H1 (cell line): Measurements from ENCODE around the gene MOB1B. TPM values are rescaled to one million over a fixed set of nuclear protein-coding genes. Genes with fewer than 3 reads are reported as not detected.

Experiments
- CTCF ChIA-PET: fragments of 300-600 bp; sonication (Branson Sonifier 250); formaldehyde crosslinking; loops from one replicate; lab custom pipeline; 2021; ENCODE audit not compliant: partially characterized antibody; lab: Charles Lee
- POLR2A ChIA-PET: fragments of 300-600 bp; sonication (Branson Sonifier 250); formaldehyde crosslinking; loops from one replicate; lab custom pipeline; 2021; ENCODE audit warnings: inconsistent platforms; ENCODE audit not compliant: partially characterized antibody; lab: Charles Lee
- DNase-seq, 2 experiments: peaks; one replicate each; pipeline versions ENCODE4 v3.0.0 to v3.0.0-alpha.2; 2010 to 2022; ENCODE audit warnings: low spot score in 2 of 2, low read depth in 1 of 2, mixed read lengths in 1 of 2
- FAIRE-seq: peaks from 2 replicates; lab custom pipeline; 2011; peaks lifted over from hg19 to GRCh38; lab: Jason Lieb, UNC
- H2AFZ ChIP-seq: 2 replicates; pipeline ENCODE4 v1.8.1; 2012; ENCODE audit warnings: low read length, inconsistent platforms
- H2AK5ac ChIP-seq: 2 replicates; pipeline ENCODE4 v1.6.1; 2013; ENCODE audit warnings: low read depth, low read length
- H2BK120ac ChIP-seq: replicated peaks from 2 replicates; pipeline ENCODE3; 2013; ENCODE audit warnings: low read depth, low read length, inconsistent platforms
- H2BK12ac ChIP-seq: 2 replicates; pipeline ENCODE4 v1.6.1; 2013; ENCODE audit warnings: low read depth, low read length
- H2BK15ac ChIP-seq: 2 replicates; pipeline ENCODE4 v1.6.1; 2013; ENCODE audit warnings: low read length
- H2BK20ac ChIP-seq: 2 replicates; pipeline ENCODE4 v1.6.1; 2013; ENCODE audit warnings: low read length
- H2BK5ac ChIP-seq: 2 replicates; pipeline ENCODE4 v1.6.1; 2013; ENCODE audit warnings: low read depth, low read length
- H3K14ac ChIP-seq: 2 replicates; pipeline ENCODE4 v1.6.1; 2013; ENCODE audit warnings: inconsistent platforms; ENCODE audit not compliant: insufficient read length
- H3K18ac ChIP-seq: 2 replicates; pipeline ENCODE4 v1.6.1; 2013; ENCODE audit warnings: low read length; ENCODE audit errors: extremely low read depth
- H3K23ac ChIP-seq: 2 replicates; pipeline ENCODE4 v1.6.1; 2013; ENCODE audit warnings: inconsistent platforms; ENCODE audit not compliant: insufficient read length
- H3K23me2 ChIP-seq: 2 replicates; pipeline ENCODE4 v1.6.1; 2013; ENCODE audit warnings: low read depth, low read length
- H3K27ac ChIP-seq: 2 replicates; pipeline ENCODE4 v1.6.1; 2011; ENCODE audit warnings: low read depth, low read length, inconsistent platforms
- H3K27me3 ChIP-seq, 4 experiments: replicated peaks in 1 of 4; 1 replicate in 1 of 4; 2 replicates in 3 of 4; pipeline versions ENCODE4 v1.6.1 to v1.8.1; 2011 to 2013; ENCODE audit warnings: low read length in 3 of 4, mild to moderate bottlenecking in 3 of 4, inconsistent platforms in 2 of 4, mixed read lengths in 2 of 4, moderate library complexity in 1 of 4; ENCODE audit not compliant: control insufficient read depth in 3 of 4, insufficient read depth in 3 of 4; ENCODE audit errors: extremely low read depth in 1 of 4
- H3K36me3 ChIP-seq, 4 experiments: 2 replicates each; pipeline versions ENCODE4 v1.6.1 to v1.8.1; 2011 to 2013; ENCODE audit warnings: mild to moderate bottlenecking in 4 of 4, low read length in 3 of 4, moderate library complexity in 2 of 4, control low read depth in 1 of 4, inconsistent platforms in 1 of 4; ENCODE audit not compliant: insufficient read depth in 4 of 4, control insufficient read depth in 2 of 4
- H3K4ac ChIP-seq: replicated peaks from 2 replicates; pipeline ENCODE3; 2013; ENCODE audit warnings: low read length, low read depth, mixed read lengths, inconsistent platforms; ENCODE audit not compliant: insufficient read length
- H3K4me1 ChIP-seq, 4 experiments: replicated peaks in 1 of 4; 1 replicate in 1 of 4; 2 replicates in 3 of 4; pipeline versions ENCODE4 v1.6.1 to v1.8.1; 2011 to 2013; ENCODE audit warnings: low read length in 3 of 4, inconsistent platforms in 2 of 4, mixed read lengths in 1 of 4; ENCODE audit not compliant: insufficient read depth in 4 of 4, control insufficient read depth in 3 of 4
- H3K4me2 ChIP-seq, 2 experiments: 2 replicates each; pipeline versions ENCODE4 v1.6.1 to v1.8.1; 2011 to 2013; ENCODE audit warnings: low read depth in 2 of 2, low read length in 2 of 2, control low read depth in 1 of 2, inconsistent platforms in 1 of 2, mild to moderate bottlenecking in 1 of 2; ENCODE audit not compliant: insufficient read depth in 1 of 2
- H3K4me3 ChIP-seq, 4 experiments: fragments of 200-600, 300-600 bp in 1 of 4; sonication (generic), shearing (Covaris generic), sonication (Bioruptor Twin) in 1 of 4; 2 replicates each; pipeline versions ENCODE4 v1.5.1 to v1.8.1; 2011 to 2016; ENCODE audit warnings: low read length in 4 of 4, low read depth in 3 of 4, control low read depth in 2 of 4, inconsistent platforms in 2 of 4, mild to moderate bottlenecking in 2 of 4, mixed read lengths in 1 of 4, moderate library complexity in 1 of 4; ENCODE audit not compliant: insufficient read depth in 2 of 4; ENCODE audit errors: extremely low read depth in 1 of 4
- H3K56ac ChIP-seq: replicated peaks from 2 replicates; pipeline ENCODE3; 2013; ENCODE audit warnings: low read depth, mild to moderate bottlenecking, mixed read lengths, low read length, inconsistent platforms; ENCODE audit not compliant: insufficient read length
- H3K79me1 ChIP-seq: 2 replicates; pipeline ENCODE4 v1.6.1; 2013; ENCODE audit warnings: low read depth, low read length, control low read depth
- H3K79me2 ChIP-seq, 2 experiments: 2 replicates each; pipeline versions ENCODE4 v1.6.1 to v1.8.1; 2012 to 2013; ENCODE audit warnings: low read length in 2 of 2, mild to moderate bottlenecking in 2 of 2, inconsistent platforms in 1 of 2; ENCODE audit not compliant: insufficient read depth in 2 of 2, control insufficient read depth in 1 of 2
- H3K9ac ChIP-seq, 4 experiments: replicated peaks in 1 of 4; 1 replicate in 1 of 4; 2 replicates in 3 of 4; pipeline versions ENCODE4 v1.6.1 to v1.8.1; 2011 to 2013; ENCODE audit warnings: low read depth in 3 of 4, low read length in 3 of 4, control low read depth in 2 of 4, mild to moderate bottlenecking in 2 of 4, moderate library complexity in 2 of 4, inconsistent platforms in 1 of 4; ENCODE audit errors: extremely low read depth in 1 of 4
- H3K9me3 ChIP-seq, 2 experiments: 2 replicates each; pipeline versions ENCODE4 v1.6.1 to v1.8.1; 2012 to 2013; ENCODE audit warnings: mild to moderate bottlenecking in 2 of 2, moderate library complexity in 2 of 2, control low read depth in 1 of 2, inconsistent platforms in 1 of 2, low read depth in 1 of 2, low read length in 1 of 2, mixed read lengths in 1 of 2; ENCODE audit not compliant: insufficient read depth in 2 of 2
- H4K20me1 ChIP-seq, 2 experiments: replicated peaks in 1 of 2; 2 replicates each; pipeline versions ENCODE3 to v1.8.1; 2011 to 2013; ENCODE audit warnings: inconsistent platforms in 2 of 2, low read length in 2 of 2, mild to moderate bottlenecking in 1 of 2; ENCODE audit not compliant: insufficient read depth in 2 of 2, control insufficient read depth in 1 of 2
- H4K5ac ChIP-seq: 2 replicates; pipeline ENCODE4 v1.6.1; 2013; ENCODE audit warnings: low read length, low read depth, mixed read lengths, inconsistent platforms; ENCODE audit not compliant: insufficient read length
- H4K8ac ChIP-seq: 2 replicates; pipeline ENCODE4 v1.8.0; 2013; ENCODE audit warnings: mild to moderate bottlenecking, moderate library complexity, low read length, inconsistent platforms; ENCODE audit not compliant: insufficient read depth; ENCODE audit errors: extremely low read depth
- H4K91ac ChIP-seq: replicated peaks from 2 replicates; pipeline ENCODE3; 2013; ENCODE audit warnings: low read length, mixed read lengths, inconsistent platforms; ENCODE audit not compliant: insufficient read length
- BACH1 ChIP-seq: IDR thresholded peaks from 2 replicates; pipeline ENCODE4 v1.6.1; 2012; ENCODE audit warnings: low read length, improper control_type of control experiment
- EGR1 ChIP-seq: IDR thresholded peaks from 2 replicates; pipeline ENCODE4 v1.6.1; 2011; ENCODE audit warnings: low read depth, low read length, borderline replicate concordance
- GTF2F1 ChIP-seq: IDR thresholded peaks from 2 replicates; pipeline ENCODE4 v1.6.1; 2012; ENCODE audit warnings: low read depth, low read length, improper control_type of control experiment, borderline replicate concordance
- JUN ChIP-seq: IDR thresholded peaks from 2 replicates; pipeline ENCODE4 v1.6.1; 2011; ENCODE audit warnings: low read depth, mild to moderate bottlenecking, improper control_type of control experiment, low read length
- POU5F1 ChIP-seq: IDR thresholded peaks from 2 replicates; pipeline ENCODE4 v1.6.1; 2011; ENCODE audit warnings: low read depth, mild to moderate bottlenecking, low read length, moderate library complexity
- SP2 ChIP-seq: IDR thresholded peaks from 2 replicates; pipeline ENCODE4 v1.6.1; 2012; ENCODE audit warnings: mild to moderate bottlenecking, low read length, inconsistent platforms
- ZNF274 ChIP-seq: IDR thresholded peaks from 2 replicates; pipeline ENCODE4 v1.7.0; 2012; ENCODE audit warnings: low read length, borderline replicate concordance; ENCODE audit errors: extremely low read depth
- polyA plus RNA-seq, 7 experiments: library from polyadenylated mRNA; depleted of rRNA in 3 of 7; stranded (reverse) in 5 of 7; unstranded in 2 of 7; fragments of >200 nt in 5 of 7; fragments of 200-250 nt in 2 of 7; gene quantifications; 1 replicate in 5 of 7; 2 replicates in 1 of 7; 4 replicates in 1 of 7; pipeline versions ENCODE4 v1.2.1 to v1.2.3, GENCODE V29; 2011 to 2013; ENCODE audit warnings: missing spikeins in 2 of 7, mixed read lengths in 2 of 7
- total RNA-seq: library from RNA; stranded (reverse); fragmentation: NEBNext Ultra II Directional; extraction: Animal tissue kit (Norgen Biotek cat#: 25700); gene quantifications from 2 replicates; pipeline ENCODE4 v1.2.1, GENCODE V29; 2021
- TF ChIP-seq, protein P1 (sequence below), 3 experiments: IDR thresholded peaks; 1 replicate in 2 of 3; 2 replicates in 1 of 3; pipeline versions ENCODE4 v1.5.1 to v1.6.1; 2011; ENCODE audit warnings: low read length in 3 of 3, mild to moderate bottlenecking in 3 of 3, inconsistent platforms in 2 of 3, low read depth in 1 of 3, moderate library complexity in 1 of 3; ENCODE audit not compliant: insufficient read depth in 1 of 3; ENCODE audit errors: control extremely low read depth in 1 of 3

The MOB1B gene
- total and polyA plus RNA-seq, 2 of the 8 experiments (the other 6 are each of a cell fraction or from before 2014, with no cell fraction given) = 3.8 to 33.5 TPM

DNA sequence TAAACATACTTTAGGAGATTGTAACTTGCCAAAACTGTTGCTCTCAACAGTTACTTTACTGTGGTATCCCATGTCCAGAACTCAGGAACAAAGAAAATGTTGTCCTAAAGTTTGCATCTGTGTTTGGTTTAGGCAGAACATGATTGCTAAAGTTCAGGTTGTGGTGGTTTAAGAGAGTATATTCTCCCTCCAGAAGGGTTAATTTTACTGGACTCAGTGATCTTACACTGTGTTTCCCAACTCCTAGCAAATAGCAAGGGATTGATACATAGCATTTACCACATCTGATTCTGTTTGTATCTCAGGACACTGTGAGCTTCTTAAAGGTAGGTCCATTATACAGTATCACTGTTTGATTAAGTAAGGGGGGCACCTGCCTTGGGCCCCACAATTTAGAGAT, 78.0 kb downstream of the MOB1B start:
- Histone ChIP-seq H3K9me3 (no peaks in the 10 kb centered on the region), H3K23me2 (no peaks in the 10 kb centered on the region), H4K91ac (no peak overlapping the region), H3K9ac (no peak overlapping the region), H3K27ac (no peak overlapping the region), H3K79me1 (no peaks in the 10 kb centered on the region), H2BK20ac (no peak overlapping the region), H3K4ac (no peak overlapping the region), H2BK120ac (no peak overlapping the region), H3K36me3 (peaks cover 0 to 10% (median 0%) of the 10 kb centered on the region in 4 experiments; a peak in 2 of 8 replicates), H2AFZ (no peak overlapping the region), H2BK15ac (no peak overlapping the region), H3K56ac (no peak overlapping the region), H3K23ac (no peak overlapping the region), H3K79me2 (no peaks in the 10 kb centered on the region), H4K5ac (no peak overlapping the region), H4K8ac (no peak overlapping the region), H2AK5ac (no peak overlapping the region), H3K4me2 (no peak overlapping the region), H3K14ac (no peak overlapping the region), H3K4me1 (no peaks in the 10 kb centered on the region), H4K20me1 (peaks cover 1 to 2% of the 10 kb centered on the region in 2 experiments), H3K18ac (no peak overlapping the region), H3K27me3 (no peaks in the 10 kb centered on the region), H3K4me3 (no peak overlapping the region), H2BK12ac (no peak overlapping the region), H2BK5ac (no peak overlapping the region)
- no peak for FAIRE-seq
- CTCF ChIA-PET = interaction anchor here (1.0 kb wide), 1 partner anchor 10 kb away, joined by 3 read pairs; no protein-coding TSS in a partner anchor
- no peak for DNase-seq
- POLR2A ChIA-PET = no interaction called here
- no peak for TF ChIP-seq GTF2F1
- TF ChIP-seq EGR1 = no peak
- TF ChIP-seq ZNF274 = no peak
- TF ChIP-seq JUN = no peak
- TF ChIP-seq, protein P1, sequence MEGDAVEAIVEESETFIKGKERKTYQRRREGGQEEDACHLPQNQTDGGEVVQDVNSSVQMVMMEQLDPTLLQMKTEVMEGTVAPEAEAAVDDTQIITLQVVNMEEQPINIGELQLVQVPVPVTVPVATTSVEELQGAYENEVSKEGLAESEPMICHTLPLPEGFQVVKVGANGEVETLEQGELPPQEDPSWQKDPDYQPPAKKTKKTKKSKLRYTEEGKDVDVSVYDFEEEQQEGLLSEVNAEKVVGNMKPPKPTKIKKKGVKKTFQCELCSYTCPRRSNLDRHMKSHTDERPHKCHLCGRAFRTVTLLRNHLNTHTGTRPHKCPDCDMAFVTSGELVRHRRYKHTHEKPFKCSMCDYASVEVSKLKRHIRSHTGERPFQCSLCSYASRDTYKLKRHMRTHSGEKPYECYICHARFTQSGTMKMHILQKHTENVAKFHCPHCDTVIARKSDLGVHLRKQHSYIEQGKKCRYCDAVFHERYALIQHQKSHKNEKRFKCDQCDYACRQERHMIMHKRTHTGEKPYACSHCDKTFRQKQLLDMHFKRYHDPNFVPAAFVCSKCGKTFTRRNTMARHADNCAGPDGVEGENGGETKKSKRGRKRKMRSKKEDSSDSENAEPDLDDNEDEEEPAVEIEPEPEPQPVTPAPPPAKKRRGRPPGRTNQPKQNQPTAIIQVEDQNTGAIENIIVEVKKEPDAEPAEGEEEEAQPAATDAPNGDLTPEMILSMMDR (IDR thresholded peaks at IDR 0.05; ENCODE audit: control extremely low read depth in 1 of 3, insufficient read depth in 1 of 3, low read depth in 1 of 3, low read length in 3 of 3) = no peak
- no peak for TF ChIP-seq POU5F1
- TF ChIP-seq SP2 = no peak
- TF ChIP-seq BACH1 = no peak
